ENCODE results near the gene ITGA11.

ITGA11 gene

GRCh38 chr15:68265081-68265480 lies 166.9 kb downstream of the ITGA11 start:
- DNase-seq (ENCODE audit: low spot score): no peak

GRCh38 chr15:68264282-68264681 lies 167.7 kb downstream of the ITGA11 start:
- DNase-seq (ENCODE audit: low spot score): no peak

GRCh38 chr15:68262514-68263356 lies 169.2 kb downstream of the ITGA11 start:
- DNase-seq (ENCODE audit: low spot score): no peak

- no peak for DNase-seq (ENCODE audit: low spot score)
These were observed 170.0 kb downstream of the ITGA11 start for GRCh38 chr15:68261980-68262379.

GRCh38 chr15:68261241-68261640 lies 170.7 kb downstream of the ITGA11 start:
- DNase-seq (ENCODE audit: low spot score): no peak

- DNase-seq (ENCODE audit: low spot score): no peak
These were observed 172.1 kb downstream of the ITGA11 start for GRCh38 chr15:68259883-68260282.

GRCh38 chr15:68258692-68259091 lies 173.3 kb downstream of the ITGA11 start:
- DNase-seq (ENCODE audit: low spot score): peak; percentile 55

- DNase-seq (ENCODE audit: low spot score): peak; percentile 89
These were observed 175.1 kb downstream of the ITGA11 start for GRCh38 chr15:68256675-68257450.

GRCh38 chr15:68252925-68253534 lies 178.9 kb downstream of the ITGA11 start:
- DNase-seq (ENCODE audit: low spot score): peak; percentile 79

- no peak for DNase-seq (ENCODE audit: low spot score)
These were observed 182.8 kb downstream of the ITGA11 start for GRCh38 chr15:68249058-68249713.
